ENCODE data around the gene GPR146.

DNA sequence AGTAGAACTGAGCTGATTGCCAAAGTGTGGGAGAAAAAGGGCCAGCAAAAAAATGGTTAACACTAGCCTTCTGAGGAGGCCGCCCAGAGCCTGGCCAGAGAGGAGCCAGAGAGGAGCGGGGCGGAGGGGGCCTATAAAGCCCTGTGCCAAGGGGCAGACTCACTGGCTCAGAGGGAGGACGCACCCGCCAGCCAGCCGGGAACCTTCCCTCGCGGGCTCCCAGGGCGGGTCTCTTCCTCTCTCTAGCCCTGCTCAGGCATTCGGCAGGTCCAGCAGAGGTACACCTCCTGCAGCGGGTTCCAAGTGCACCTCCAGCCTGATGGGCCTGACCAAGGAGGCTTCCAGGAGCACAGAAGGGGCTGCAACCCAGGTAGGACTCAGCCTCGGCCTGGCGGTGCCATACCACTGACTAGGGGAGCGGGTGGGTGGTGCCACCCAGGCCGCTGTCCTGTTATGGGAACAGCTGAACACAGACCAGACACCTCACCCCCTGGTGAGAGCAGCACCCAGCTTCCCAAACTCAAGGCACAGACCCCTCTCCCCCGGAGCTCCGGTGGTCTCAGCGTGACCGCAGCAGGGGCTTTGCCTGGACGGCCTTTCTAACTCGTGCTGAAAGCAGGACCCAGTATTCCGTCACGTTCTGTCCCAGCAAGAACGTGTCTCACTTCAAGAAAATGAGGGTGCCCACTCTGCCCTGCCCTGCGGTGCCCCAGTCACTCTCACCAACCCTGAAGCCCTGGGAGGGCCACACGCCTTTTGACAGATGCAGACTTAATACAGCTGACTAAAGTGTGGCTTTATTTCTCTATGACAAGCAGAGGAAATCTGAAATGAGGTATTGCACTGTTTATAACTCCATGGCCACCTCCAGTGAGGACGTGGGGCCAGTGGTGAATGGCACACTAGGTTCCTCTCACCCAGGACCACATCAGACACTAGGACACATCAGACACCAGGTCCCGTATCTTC, 43.9 kb downstream of the GPR146 start, which contains the start of gene GPER1:
- TF ChIP-seq POLR2AphosphoS5 (IDR thresholded peaks at IDR 0.05; ENCODE audit: low read depth, low read length) (no peak), POLR2A (IDR thresholded peaks at IDR 0.05; ENCODE audit: low read depth, low read length) (no peak), TAF1 (IDR thresholded peaks at IDR 0.05; ENCODE audit: low read depth, low read length) (no peak)

Measured in GM12891 (cell line).